ENCODE data around the gene CD2AP.

Gene CD2AP

DNA sequence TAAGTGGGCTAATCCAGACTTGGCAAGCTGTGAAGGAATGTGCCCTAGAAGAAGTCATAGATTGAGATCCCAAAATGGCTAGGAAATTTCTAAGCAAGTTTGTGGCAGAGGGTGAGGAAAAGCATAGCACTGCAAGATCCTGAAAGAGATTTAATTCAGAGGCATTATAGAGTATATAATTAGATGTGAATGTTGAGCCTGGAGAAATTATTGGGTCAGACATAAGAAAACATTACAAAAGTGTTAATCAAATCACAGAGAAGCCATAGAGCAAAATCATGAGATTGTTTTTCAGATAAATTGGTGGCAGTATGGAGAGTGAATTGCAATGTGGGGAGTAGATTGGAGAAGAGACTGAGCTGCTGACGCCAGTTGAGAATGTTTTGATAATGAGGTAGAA, 90.0 kb downstream of the CD2AP start:
- DNase-seq (ENCODE audit: low read depth) = no peak

- DNase-seq (ENCODE audit: low read depth) = no peak
These were observed 93.9 kb downstream of the CD2AP start for GRCh38 chr6:47571488-47571887.

DNA sequence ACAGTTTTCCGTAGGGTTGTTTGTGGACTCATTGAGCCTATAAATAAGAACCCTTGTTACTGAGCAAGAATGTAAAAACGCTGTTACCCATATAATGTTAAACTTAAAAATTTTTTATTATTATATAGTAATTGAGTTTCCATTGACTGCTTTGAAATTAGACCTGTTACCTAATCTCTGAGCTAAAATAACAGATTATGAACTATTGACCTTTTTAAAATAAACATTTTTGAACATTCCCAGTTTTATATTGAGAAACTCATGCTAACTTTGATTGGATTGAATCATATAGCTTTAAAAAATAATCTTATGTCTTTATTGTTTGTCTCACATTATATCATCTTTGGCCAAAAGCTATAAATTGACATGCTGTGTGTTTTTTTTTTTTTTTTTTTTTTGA, 95.5 kb downstream of the CD2AP start:
- DNase-seq (ENCODE audit: low read depth) = no peak

DNA sequence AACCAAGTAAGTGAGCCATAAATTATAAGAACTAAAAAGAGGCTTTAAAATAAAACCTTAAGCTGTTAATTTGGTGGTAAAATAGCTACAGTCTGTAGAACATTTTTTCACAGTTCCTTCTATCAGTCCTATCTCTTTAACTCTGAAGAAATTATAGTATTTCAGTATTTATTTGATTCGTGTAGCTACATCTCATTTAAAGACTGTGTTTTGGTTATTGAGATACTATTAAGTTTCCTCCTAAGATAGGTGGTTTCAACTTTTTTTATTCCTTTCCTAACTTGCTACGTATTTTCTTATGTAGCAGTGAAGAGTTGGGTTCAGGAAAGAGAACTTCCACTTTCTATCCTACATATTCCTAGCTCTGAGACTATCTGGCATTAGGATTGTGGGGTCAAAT, 97.2 kb downstream of the CD2AP start:
- no peak for DNase-seq (ENCODE audit: low read depth)

- no peak for DNase-seq (ENCODE audit: low read depth)
These were observed 101.5 kb downstream of the CD2AP start for GRCh38 chr6:47579040-47579439.

- DNase-seq (ENCODE audit: low read depth) = no peak
These were observed 104.0 kb downstream of the CD2AP start for GRCh38 chr6:47581591-47581990.

DNA sequence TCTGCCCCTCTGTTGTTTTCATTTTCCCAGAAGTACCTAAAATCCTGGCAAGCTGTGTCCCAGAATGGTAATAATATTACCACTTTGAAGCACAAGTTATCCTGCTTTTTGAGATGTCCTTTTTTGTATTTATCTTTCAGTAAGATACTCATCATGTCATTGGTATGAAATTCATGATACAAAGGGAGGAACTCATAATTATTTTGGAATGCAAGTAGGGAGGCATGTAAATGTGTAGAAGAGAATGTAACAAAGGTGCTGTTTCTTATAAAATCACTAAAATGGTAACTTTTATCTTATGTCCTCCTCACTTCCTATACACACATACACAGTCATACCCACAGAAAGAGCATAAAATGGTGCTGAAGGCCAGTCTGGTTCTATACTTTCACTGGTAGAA, 109.9 kb downstream of the CD2AP start:
- DNase-seq (ENCODE audit: low read depth) = no peak

DNA sequence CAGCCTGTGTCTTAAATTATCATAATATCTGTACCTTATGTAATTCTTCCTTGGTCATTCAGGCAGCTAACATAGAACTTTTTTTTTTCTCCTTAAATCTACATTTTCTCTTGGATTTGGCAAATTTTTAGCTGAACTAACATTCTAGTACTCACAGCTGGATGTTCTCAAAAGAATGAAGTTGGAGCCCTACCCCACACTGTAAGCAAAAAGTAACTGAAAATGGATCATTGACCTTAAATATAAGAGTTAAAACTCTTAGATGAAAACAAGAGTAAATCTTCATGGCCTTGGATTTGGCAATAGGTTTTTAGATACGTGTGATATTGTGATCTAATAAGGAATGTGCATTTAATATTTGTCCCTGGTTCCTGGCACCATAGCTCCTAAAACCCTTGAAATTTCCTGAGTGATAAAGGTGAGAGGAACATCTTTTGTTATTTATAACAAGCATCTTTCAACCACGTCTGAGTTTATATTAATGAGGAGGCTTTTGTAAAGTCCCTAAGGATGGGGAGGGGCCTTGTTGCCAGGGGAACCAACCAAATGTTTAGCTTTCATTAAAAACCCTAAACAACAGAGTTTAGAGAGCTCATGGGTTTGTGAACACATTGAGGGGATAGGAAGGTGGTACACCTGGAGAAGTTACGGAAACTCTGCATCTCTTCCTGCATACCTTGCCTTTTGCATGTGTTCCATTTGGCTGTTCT, 114.7 kb downstream of the CD2AP start:
- no peak for DNase-seq (ENCODE audit: low read depth)

- DNase-seq (ENCODE audit: low read depth) = no peak
These were observed 116.4 kb downstream of the CD2AP start for GRCh38 chr6:47593979-47594378.

GRCh38 chr6:47595785-47596184, 118.2 kb downstream of the CD2AP start:
- DNase-seq (ENCODE audit: low read depth) = no peak

DNA sequence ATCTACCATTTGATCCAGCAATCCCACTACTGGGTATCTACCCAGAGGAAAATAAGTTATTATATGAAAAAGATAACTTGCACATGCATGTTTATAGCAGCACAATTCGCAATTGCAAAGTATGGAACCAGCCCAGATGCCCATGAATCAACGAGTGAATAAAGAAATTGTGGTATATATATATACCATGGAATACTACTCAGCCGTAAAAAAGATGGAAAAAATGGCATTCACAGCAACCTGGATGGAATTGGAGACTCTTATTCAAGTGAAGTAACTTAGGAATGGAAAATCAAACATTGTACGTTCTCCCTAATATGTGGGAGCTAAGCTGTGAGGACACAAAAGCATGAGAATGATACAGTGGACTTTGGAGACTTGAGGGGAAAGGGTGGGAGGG, 120.8 kb downstream of the CD2AP start:
- DNase-seq (ENCODE audit: low read depth) = no peak

DNA sequence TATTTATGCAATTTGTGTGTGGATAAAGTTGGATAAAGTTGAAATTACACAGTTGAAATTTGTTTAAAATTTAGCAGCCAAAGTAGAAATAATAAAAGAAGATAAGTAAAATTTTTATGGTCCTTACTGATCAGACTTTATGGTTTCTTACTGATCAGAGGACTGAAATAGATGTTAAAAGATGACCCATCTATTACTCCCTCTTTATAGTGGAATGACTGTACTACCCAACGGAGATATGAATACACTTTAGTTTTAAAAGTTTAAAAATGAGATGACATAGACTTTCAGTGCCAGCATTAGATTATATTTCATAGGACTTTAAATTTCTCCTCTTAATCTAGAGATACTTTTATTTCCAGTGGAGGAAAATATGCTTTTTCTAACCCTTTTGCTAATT, 121.9 kb downstream of the CD2AP start:
- DNase-seq (ENCODE audit: low read depth) = no peak

DNA sequence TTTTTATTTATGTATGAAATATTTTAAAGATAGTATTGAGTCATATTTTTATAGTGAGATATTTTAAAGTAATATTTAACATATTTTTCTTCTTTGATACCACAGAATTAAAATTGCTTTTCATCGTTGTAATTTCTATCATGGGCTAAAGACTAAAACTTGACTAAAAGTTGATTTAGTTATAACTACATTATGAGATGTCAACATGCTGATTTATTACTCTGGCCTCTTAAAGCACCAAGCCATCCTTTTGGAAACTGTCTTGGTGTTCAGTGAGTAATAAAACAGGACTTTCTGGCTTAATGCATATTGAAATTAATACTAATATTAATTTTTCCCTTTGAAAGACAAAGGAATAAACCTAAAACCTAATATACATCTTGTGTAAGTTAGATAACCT, 125.6 kb downstream of the CD2AP start:
- no peak for DNase-seq (ENCODE audit: low read depth)

DNA sequence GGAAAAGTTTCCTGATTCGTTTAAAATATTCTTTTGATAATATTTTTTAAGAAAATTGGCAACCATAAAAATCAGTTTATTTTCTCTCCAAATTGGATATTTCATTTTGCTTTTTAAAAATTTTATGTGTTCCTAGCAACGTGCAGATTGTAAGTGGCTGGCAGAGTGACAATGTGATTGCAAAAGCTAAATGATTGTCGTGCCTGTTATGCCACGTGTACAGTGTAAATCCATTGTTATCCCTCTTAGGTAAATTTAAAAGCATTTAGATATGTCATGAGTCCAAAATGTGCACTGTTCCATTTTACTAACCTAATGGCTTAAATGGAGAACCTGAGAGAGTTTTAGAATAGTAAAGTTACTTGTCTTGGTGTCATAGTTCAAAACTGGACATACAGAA, 126.4 kb downstream of the CD2AP start:
- DNase-seq (ENCODE audit: low read depth) = no peak

DNA sequence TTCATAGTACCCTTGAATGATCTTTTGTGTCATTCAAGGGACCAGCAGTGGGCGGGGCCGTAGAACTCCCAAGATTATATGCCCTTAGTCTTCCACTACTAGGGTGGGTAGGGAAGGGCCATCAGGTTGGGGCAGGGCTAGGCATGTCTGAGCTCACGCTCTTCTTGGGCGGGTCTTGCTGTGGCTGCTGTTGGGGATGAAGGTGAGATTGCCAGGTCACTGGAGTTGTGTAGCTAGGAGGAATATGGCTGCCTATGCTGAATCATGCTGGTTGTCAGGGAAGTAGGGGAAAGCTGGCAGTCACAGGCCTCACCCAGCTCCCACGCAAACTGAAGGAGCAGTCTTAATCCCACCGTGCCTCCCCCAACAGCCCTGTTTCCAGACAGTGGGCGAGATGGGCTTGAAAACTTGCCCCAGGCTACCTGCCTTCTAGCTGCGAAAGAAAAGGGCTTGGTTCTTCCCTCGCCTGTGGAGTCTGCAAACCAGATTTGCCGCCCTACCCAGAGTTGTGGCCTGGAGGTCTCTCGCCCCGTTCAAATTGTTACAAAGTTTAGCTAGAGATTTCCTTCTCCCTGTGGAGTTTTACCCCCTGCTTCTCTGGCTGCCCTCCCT, 144.4 kb downstream of the CD2AP start:
- no peak for DNase-seq (ENCODE audit: low read depth)

GRCh38 chr6:47626782-47627181, 149.2 kb downstream of the CD2AP start:
- DNase-seq (ENCODE audit: low read depth) = no peak

GRCh38 chr6:47628448-47629272, 151.1 kb downstream of the CD2AP start:
- DNase-seq (ENCODE audit: low read depth) = no peak

DNA sequence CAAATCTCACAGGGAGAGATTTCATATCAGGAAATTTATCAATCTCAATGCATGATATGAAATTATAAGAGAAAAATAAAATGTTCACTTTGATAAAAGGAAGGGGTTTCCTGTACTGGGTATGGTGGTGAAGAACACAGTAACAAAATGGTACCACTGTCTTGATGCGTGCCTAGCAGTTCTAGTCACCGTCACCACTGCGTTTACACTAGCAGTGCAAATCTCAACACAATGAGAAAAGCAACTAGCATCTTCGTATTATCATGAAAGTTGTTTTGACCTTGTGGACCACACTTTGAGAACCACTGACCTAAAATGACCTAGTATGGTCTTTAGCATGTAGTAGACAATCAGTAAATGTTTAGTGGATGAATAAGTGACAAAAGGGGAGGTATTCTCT, 152.4 kb downstream of the CD2AP start:
- no peak for DNase-seq (ENCODE audit: low read depth)

DNA sequence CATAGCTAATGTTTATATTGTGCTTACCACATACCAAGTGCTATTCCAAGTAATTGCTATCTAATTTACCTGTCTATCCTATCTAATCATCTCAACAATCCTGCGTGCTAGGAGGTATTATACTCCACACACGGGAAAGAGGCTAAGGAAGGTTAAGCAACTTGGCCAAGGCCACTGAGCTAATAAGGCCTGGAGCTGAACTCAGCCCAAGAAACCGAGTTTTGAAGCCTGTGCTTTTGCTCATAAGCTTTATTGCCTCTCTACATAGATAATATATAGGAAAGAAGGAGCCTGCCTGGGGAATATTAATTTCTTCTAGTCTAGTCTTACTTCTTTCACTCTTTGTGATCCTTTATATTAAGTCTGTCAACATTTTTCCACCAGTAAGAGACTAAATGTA, 153.0 kb downstream of the CD2AP start:
- no peak for DNase-seq (ENCODE audit: low read depth)

DNA sequence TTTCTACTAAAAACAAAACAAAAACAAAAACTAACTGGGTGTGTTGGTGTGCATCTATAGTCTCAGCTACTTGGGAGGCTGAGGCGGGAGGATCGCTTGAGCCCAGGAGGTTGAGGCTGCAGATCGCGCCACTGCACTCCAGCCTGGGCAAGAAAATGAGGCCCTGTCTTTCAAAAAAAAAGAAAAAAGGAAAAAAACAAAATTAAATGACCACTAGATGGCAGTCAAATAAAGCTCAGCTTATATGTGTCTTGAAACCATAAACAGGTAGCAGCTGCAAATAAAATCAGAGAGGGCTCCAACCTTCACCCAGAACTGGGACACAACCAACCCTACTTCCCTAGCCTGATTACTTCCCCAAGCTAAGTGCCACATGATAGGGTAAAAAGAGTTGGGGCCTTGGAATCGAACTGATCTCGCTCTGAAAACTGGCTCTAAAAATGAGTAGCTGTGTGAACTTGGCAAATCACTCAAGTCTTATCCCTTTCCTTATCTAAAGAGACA, 153.7 kb downstream of the CD2AP start:
- DNase-seq (ENCODE audit: low read depth) = no peak

DNA sequence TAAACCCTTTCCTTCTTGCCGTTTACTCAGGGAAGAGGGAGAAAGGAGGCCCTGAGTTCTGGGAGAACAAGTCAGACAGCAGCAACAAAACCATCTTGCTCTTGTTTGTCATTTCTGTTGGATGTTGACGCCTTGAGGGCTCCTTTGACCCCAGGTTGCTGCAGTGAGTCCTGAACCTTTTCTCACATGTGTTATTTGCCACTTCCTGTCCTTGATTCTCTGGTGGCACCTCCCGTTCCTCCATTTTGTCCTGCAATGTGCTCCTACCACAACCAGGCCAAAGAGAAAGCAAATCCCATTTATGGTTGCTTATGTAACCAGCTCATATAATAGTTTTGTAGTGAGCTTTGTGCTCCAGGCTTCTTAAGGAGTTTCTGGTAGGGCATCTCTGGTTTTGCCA, 154.2 kb downstream of the CD2AP start:
- no peak for DNase-seq (ENCODE audit: low read depth)

- DNase-seq (ENCODE audit: low read depth) = no peak
These were observed 155.6 kb downstream of the CD2AP start for GRCh38 chr6:47633141-47633540.
